Activated CD4-positive, alpha-beta T cell treated with anti-CD3 and anti-CD28 coated beads for 36 hours (primary cell): ENCODE measurements around the gene C6orf52. TPM values are rescaled to one million over a fixed set of nuclear protein-coding genes. Genes with fewer than 3 reads are reported as not detected.

ENCODE experiments used
- ATAC-seq: fragments of 200-7000 bp; cut with Tn5 transposase; one replicate; pipeline ENCODE4 v1.10.0; 2021; ENCODE audit warnings: mild to moderate bottlenecking, moderate library complexity
- CTCF ChIA-PET: fragments of 350-600 bp; sonication (Branson Sonifier 250); formaldehyde crosslinking; loops from one replicate; lab custom pipeline; 2021; ENCODE audit warnings: antibody characterized with exemption; lab: Charles Lee
- POLR2A ChIA-PET: fragments of 350-600 bp; sonication (Branson Sonifier 250); formaldehyde crosslinking; loops from one replicate; lab custom pipeline; 2021; ENCODE audit warnings: antibody characterized with exemption, inconsistent platforms; lab: Charles Lee
- DNase-seq: peaks from one replicate; pipeline ENCODE4 v3.0.0-alpha.2; 2020
- H3K27ac Mint-ChIP-seq: one replicate; pipeline ENCODE4 v1.8.0; 2021; ENCODE audit warnings: mixed read lengths
- H3K27me3 Mint-ChIP-seq: one replicate; pipeline ENCODE4 v1.8.0; 2021; ENCODE audit warnings: mixed read lengths
- H3K36me3 Mint-ChIP-seq: one replicate; pipeline ENCODE4 v1.8.0; 2021; ENCODE audit warnings: low read depth, mixed read lengths
- H3K4me1 Mint-ChIP-seq: one replicate; pipeline ENCODE4 v1.8.0; 2021; ENCODE audit warnings: mixed read lengths
- H3K4me3 Mint-ChIP-seq: one replicate; pipeline ENCODE4 v1.8.0; 2021; ENCODE audit warnings: mild to moderate bottlenecking, moderate library complexity, mixed read lengths
- H3K9me3 Mint-ChIP-seq: one replicate; pipeline ENCODE4 v1.8.0; 2021; ENCODE audit warnings: low read depth, mixed read lengths
- intact Hi-C, 2 experiments: fragments of 100-400 bp; cut with DNase I in 1 of 2; cut with micrococcal nuclease in 1 of 2; formaldehyde crosslinking; loops; one replicate each; pipeline versions ENCODE4 v1.14.2 to v1.15.1; 2022 to 2024; cut with DNase I, micrococcal nuclease
- total RNA-seq, 2 experiments: library from RNA; stranded (reverse); gene quantifications; one replicate each; pipeline ENCODE4 v1.2.3, GENCODE V29; 2021

Gene C6orf52
- total RNA-seq, 2 experiments from 2014 or later = 1.2 to 2.4 TPM

DNA sequence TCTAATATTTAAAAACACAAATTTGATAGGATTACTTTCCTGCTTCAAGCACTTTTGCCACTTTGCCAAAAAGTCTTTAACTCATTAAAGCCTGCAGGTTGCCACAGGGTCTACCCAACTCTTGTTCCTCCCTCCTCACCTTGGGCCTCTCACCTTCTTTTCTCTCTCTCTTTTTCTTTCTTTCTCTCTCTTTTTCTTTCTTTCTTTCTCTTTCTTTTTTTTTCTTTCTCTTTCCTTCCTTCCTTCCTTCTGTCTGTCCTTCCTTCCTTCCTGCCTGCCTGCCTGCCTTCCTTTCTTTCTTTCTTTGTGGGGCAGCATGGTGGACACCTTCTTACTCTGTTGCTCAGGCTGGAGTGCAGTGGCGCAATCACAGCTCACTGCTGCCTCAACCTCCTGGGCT, 50.2 kb downstream of the C6orf52 start:
- ChIA-PET CTCF (no interaction called here), POLR2A (no interaction called here)
- H3K27me3 Mint-ChIP-seq = peaks cover 8% of the 10 kb centered on the region
- H3K4me3 Mint-ChIP-seq = no peak overlapping the region
- no peaks in the 10 kb centered on the region for H3K36me3 Mint-ChIP-seq
- H3K27ac Mint-ChIP-seq = no peak overlapping the region
- DNase-seq (no peak), ATAC-seq (no peak)
- H3K4me1 Mint-ChIP-seq = peaks cover 6% of the 10 kb centered on the region
- intact Hi-C loops = no loop called here
- H3K9me3 Mint-ChIP-seq = no peaks in the 10 kb centered on the region

DNA sequence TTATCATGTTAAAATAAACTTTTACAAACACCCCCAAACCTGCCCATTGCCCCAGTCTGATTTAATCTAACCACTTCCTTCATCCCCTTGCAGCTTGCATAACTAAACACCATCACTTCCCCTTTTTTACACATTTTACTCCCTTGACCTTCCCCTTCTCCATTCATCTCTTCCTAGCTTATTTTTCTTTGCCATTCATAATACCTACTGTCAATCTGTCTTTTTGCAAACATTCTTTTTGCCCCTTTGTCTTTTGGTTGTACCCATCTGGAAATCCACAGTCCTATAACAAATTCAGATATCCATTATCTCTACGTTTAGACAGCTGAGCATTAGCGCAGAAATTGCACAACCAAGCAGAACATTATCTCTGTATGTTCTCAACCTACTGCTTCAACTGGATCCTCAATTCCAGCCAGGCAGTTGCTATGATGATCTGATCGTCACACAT, 51.2 kb downstream of the C6orf52 start:
- CTCF ChIA-PET = no interaction called here
- H3K4me1 Mint-ChIP-seq = peaks cover 6% of the 10 kb centered on the region
- H3K27me3 Mint-ChIP-seq = peaks cover 8% of the 10 kb centered on the region
- no peak for DNase-seq
- H3K27ac Mint-ChIP-seq = no peak overlapping the region
- H3K4me3 Mint-ChIP-seq = no peak overlapping the region
- no peaks in the 10 kb centered on the region for H3K9me3 Mint-ChIP-seq
- intact Hi-C loops = no loop called here
- no peaks in the 10 kb centered on the region for H3K36me3 Mint-ChIP-seq
- POLR2A ChIA-PET = no interaction called here
- ATAC-seq = no peak

DNA sequence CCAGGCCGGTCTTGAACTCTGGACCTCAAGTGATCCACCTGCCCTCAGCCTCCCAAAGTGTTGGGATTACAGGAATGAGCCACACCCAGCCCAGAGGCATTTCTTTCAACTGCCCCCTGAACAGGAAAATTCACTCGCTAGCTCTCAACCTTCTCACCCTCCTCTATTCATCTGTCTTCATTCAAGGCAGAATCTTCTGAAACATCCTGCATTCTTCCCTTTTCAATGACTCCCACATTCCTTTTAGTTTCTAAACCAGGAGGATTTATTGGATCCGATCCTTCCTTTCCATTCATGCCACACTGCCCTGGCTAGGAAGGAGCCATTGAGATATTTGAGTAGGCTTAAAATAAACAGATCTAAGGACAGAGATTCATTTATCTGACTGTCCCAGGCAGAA, 52.9 kb downstream of the C6orf52 start:
- ChIA-PET POLR2A (no interaction called here), CTCF (interaction anchor here (0.5 to 1.3 kb wide), 2 partner anchors 10 to 438 kb away, joined by 3 read pairs; no protein-coding TSS in a partner anchor)
- Mint-ChIP-seq H3K9me3 (no peaks in the 10 kb centered on the region), H3K36me3 (no peaks in the 10 kb centered on the region), H3K4me3 (no peak overlapping the region), H3K4me1 (peaks cover 6% of the 10 kb centered on the region), H3K27me3 (peaks cover 6% of the 10 kb centered on the region), H3K27ac (no peak overlapping the region)
- ATAC-seq = no peak
- intact Hi-C loops = no loop called here
- no peak for DNase-seq

DNA sequence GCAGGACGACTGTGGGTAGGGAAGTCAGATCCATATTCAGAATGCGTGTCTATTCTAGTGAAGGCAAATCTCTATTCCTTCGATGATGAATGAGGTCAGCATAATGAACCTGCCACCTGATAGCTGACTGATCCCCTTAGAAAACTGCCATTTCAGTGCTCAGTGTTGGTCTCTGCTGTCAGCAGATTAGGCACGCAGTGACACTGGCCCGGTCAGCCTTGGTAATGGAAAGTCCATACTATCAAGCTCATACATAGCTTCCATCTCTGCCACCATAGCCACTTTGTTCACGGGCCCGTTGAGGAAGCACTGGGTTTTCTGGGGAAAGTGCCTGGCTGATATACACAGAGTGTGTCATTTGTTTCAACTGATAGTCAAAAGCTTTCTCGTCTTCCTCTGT, 54.0 kb downstream of the C6orf52 start:
- H3K4me1 Mint-ChIP-seq = peaks cover 6% of the 10 kb centered on the region
- H3K27ac Mint-ChIP-seq = no peak overlapping the region
- peaks cover 6% of the 10 kb centered on the region for H3K27me3 Mint-ChIP-seq
- no peaks in the 10 kb centered on the region for H3K9me3 Mint-ChIP-seq
- DNase-seq (no peak), ATAC-seq (no peak)
- ChIA-PET CTCF (interaction anchor here (0.5 to 1.4 kb wide), 2 partner anchors 161 to 896 kb away, joined by 3 read pairs; no protein-coding TSS in a partner anchor), POLR2A (interaction anchor here (0.6 kb wide), 1 partner anchor 10 kb away, joined by 10 read pairs; no protein-coding TSS in a partner anchor)
- intact Hi-C loops = no loop called here
- no peak overlapping the region for H3K4me3 Mint-ChIP-seq
- H3K36me3 Mint-ChIP-seq = no peaks in the 10 kb centered on the region

DNA sequence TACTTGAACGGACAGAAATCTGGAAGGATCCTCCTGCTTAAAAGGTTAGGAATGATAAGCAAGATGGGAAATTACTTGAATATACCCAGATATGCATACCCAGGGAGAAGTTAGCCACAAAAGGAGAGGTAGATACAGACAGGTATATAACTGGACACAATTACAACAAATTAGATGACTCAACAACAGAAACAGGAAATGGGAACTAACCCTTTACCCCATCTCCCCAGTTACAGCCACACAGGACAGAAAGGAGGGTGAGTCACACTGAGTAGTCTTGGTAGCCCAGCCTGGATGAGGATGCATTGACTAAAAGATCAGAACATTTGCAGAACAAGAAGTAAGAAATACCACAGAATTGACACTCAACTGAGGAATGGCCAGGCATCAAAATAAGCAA, 61.2 kb downstream of the C6orf52 start:
- DNase-seq (peak; percentile 19), ATAC-seq (peak; percentile 92)
- ChIA-PET CTCF (no interaction called here), POLR2A (no interaction called here)
- H3K4me1 Mint-ChIP-seq = peaks cover 5% of the 10 kb centered on the region
- no peak overlapping the region for H3K27ac Mint-ChIP-seq
- H3K27me3 Mint-ChIP-seq = peaks cover 2% of the 10 kb centered on the region
- H3K9me3 Mint-ChIP-seq = no peaks in the 10 kb centered on the region
- H3K36me3 Mint-ChIP-seq = no peaks in the 10 kb centered on the region
- no peak overlapping the region for H3K4me3 Mint-ChIP-seq
- intact Hi-C loops = no loop called here

DNA sequence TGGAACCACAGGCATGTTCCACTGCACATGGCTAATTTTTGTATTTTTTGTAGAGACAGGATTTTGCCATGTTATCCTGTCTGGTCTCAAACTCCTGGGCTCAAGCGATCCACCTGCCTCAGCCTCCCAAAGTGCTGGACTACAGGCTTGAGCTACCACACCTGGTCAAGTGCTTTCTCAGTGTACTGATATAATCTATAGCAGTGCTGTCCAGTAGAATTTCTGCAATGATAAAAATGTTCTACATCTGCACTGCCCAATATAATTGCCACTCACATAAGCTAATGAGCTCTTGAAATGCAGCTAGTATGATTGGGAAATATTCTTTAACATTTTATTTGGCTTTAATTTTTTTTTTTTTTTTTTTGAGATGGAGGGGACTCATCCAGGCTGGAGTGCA, 64.2 kb downstream of the C6orf52 start:
- peaks cover 5% of the 10 kb centered on the region for H3K4me1 Mint-ChIP-seq
- no peak overlapping the region for H3K27ac Mint-ChIP-seq
- no peak overlapping the region for H3K4me3 Mint-ChIP-seq
- ATAC-seq = no peak
- CTCF ChIA-PET = no interaction called here
- H3K9me3 Mint-ChIP-seq = no peaks in the 10 kb centered on the region
- DNase-seq = no peak
- H3K36me3 Mint-ChIP-seq = no peaks in the 10 kb centered on the region
- intact Hi-C loops = no loop called here
- peaks cover 2% of the 10 kb centered on the region for H3K27me3 Mint-ChIP-seq
- POLR2A ChIA-PET = interaction anchor here (0.6 kb wide), 1 partner anchor 10 kb away, joined by 10 read pairs; no protein-coding TSS in a partner anchor

DNA sequence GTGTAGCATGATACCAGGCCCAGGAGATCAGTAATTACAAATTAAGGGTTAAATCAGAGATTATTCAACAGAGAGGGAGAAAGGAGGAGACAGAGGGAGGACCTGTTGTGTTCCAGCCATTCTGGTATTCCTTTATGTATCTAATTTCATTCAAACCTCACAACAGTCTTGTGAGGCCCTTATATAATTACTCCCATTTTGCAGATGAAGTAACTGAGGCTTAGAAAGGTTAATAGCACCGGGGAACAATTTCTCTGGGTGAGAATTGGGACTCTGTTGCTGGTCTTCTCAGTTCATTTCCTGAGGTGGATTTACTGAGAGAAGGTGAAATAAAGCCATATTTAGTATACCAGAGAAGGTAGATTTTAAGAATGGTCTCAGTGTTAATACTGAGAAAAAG, 66.6 kb downstream of the C6orf52 start:
- H3K27me3 Mint-ChIP-seq = no peaks in the 10 kb centered on the region
- intact Hi-C loops = no loop called here
- ChIA-PET CTCF (no interaction called here), POLR2A (no interaction called here)
- no peaks in the 10 kb centered on the region for H3K9me3 Mint-ChIP-seq
- no peak for ATAC-seq
- no peak overlapping the region for H3K4me3 Mint-ChIP-seq
- no peaks in the 10 kb centered on the region for H3K4me1 Mint-ChIP-seq
- H3K36me3 Mint-ChIP-seq = peaks cover 12% of the 10 kb centered on the region
- DNase-seq = no peak
- no peak overlapping the region for H3K27ac Mint-ChIP-seq

DNA sequence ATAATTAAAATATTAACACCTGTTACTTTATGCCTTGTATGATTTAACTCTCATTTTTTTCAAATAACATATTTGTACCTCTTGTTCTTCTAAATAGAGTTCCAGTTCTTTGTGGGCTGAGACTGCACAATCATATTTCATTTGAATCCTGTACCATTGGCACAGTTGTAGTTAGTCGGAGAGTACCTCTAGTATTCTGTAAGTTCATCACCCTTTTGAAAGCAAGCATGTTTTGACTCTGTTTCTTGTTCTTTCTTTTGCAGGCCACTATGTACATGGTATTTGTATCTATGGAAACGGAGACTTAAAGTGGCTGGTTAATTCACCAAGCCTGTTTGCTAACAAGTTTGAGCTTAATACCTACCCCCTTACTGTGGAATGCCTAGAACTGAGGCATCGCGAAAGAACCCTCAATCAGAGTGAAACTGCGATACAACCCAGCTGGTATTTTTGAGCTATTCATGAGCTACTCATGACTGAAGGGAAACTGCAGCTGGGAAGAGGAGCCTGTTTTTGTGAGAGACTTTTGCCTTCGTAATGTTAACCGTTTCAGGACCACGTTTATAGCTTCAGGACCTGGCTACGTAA, 68.2 kb downstream of the C6orf52 start:
- H3K4me1 Mint-ChIP-seq = no peaks in the 10 kb centered on the region
- no peaks in the 10 kb centered on the region for H3K9me3 Mint-ChIP-seq
- H3K36me3 Mint-ChIP-seq = peaks cover 14% of the 10 kb centered on the region
- intact Hi-C loops = no loop called here
- ChIA-PET POLR2A (no interaction called here), CTCF (no interaction called here)
- DNase-seq = no peak
- H3K27me3 Mint-ChIP-seq = no peaks in the 10 kb centered on the region
- H3K4me3 Mint-ChIP-seq = no peak overlapping the region
- no peak for ATAC-seq
- no peak overlapping the region for H3K27ac Mint-ChIP-seq

DNA sequence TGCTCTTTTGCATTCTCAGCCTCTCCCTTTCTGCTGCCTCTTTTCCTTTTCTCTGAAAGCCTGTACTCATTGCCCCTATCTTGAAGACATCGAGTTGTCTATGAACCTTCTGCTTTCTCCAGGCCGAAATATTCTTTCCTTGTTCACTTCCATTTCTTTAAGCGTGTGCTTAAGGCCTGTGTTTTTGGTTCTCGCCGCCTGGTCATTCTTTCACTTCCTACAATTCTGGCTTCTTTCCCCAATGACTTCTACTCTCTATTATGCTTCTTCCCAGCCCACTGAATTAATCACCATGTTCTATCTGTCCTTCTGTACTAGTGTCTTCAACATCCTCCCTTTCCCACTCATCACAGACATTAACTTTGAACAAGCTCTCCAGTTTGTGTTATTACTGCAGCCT, 69.6 kb downstream of the C6orf52 start:
- ATAC-seq (no peak), DNase-seq (no peak)
- Mint-ChIP-seq H3K4me3 (no peak overlapping the region), H3K9me3 (no peaks in the 10 kb centered on the region), H3K4me1 (no peaks in the 10 kb centered on the region), H3K36me3 (peaks cover 15% of the 10 kb centered on the region), H3K27ac (no peak overlapping the region), H3K27me3 (no peaks in the 10 kb centered on the region)
- intact Hi-C loops = no loop called here
- CTCF ChIA-PET = no interaction called here
- POLR2A ChIA-PET = no interaction called here

DNA sequence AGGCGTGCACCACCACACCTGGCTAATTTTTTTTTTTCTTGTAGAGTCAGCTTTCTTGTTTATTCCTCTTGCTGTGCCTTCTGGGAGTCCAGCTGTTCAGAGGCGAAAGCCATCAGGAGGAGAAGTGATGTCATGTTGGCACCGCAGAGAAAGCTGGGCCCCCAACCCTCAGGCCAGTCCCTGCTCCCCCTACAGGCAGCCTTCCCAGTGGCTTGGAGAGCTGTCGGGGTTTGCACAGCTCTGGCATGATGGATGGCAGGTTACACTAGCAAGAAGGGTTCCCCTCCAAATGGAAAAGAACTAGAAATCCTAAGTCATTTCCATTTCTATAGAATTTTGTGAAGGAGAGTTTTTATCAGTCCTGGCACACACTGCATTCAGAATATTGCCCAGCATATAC, 72.6 kb downstream of the C6orf52 start:
- no peak for ATAC-seq
- Mint-ChIP-seq H3K9me3 (no peaks in the 10 kb centered on the region), H3K4me1 (no peaks in the 10 kb centered on the region), H3K36me3 (peaks cover 15% of the 10 kb centered on the region), H3K27ac (no peak overlapping the region), H3K4me3 (no peak overlapping the region), H3K27me3 (no peaks in the 10 kb centered on the region)
- CTCF ChIA-PET = no interaction called here
- intact Hi-C loops = no loop called here
- POLR2A ChIA-PET = no interaction called here
- DNase-seq = no peak
